HG03045 (cell line): Measurements from ENCODE around the gene G3BP2.
"Not testable (repeated sequence)": the region's sequence is repeated elsewhere in the genome, so short reads cannot be mapped to it uniquely, and the experiment has no call there.

ENCODE experiments used
- ATAC-seq: cut with Tn5 transposase; IDR thresholded peaks from one replicate; pipeline ENCODE4 v1.9.1; 2021; ENCODE audit warnings: mild to moderate bottlenecking, moderate library complexity; ENCODE audit not compliant: unreplicated experiment

G3BP2 gene

DNA sequence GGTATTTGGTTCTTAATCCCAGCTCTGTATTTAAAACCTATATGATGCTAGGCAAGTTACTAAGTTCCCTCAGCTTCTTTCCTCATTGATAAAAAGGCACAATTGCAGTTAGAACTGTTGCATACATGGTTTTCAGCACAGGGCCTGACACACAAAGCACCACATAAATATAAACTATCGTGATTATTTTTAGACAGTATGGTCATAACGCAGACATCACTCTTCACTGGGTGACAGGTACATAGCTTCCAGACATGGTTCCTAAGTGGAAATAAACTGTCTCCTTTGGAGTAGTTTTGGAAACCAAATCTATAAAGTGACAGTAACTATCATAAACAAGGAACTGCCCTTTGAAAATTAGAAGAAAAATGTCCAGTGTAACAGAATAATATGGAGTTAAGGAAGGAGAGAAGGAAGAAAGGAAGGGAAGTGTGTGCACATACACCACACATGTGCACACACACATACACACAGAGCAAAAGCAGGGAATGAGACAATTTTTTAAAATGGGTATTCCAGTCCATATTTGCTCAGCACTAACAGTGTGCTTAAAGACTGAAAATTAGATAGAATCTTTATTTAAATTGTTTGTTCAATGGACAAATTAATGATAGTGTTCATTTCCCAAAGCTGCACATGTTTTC is 12.5 kb upstream of the G3BP2 start:
- no peak for ATAC-seq

DNA sequence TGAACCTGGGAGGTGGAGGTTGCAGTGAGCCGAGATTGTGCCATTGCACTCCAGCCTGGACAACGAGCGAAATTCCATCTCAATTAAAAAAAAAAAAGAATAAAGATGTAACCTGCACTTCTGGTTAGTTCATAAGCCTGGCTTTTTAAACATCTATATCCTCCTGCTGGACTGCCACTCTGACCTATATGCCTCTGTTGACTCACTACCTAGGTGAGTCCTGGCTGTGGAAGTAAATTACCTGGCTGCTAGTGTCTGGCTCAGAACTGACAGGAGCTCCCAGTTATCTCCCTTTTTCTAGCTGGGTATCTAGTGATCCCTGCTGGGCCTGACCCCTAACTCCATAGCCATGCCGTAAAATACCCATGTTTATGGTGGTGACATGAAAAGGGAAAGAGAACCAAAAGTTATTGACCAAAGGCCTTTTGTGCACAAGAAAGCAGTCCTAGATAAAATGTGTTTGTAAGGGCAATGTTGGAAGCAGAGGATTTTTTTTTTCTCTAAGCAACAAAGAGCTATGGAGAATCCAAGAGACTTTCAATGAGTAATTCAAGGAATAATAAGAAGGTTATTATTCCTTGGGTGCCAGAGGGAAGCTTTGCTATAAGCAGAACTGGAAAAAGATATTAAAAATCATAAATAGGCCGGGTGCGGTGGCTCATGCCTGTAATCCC is 10.4 kb upstream of the G3BP2 start:
- ATAC-seq = no peak

DNA sequence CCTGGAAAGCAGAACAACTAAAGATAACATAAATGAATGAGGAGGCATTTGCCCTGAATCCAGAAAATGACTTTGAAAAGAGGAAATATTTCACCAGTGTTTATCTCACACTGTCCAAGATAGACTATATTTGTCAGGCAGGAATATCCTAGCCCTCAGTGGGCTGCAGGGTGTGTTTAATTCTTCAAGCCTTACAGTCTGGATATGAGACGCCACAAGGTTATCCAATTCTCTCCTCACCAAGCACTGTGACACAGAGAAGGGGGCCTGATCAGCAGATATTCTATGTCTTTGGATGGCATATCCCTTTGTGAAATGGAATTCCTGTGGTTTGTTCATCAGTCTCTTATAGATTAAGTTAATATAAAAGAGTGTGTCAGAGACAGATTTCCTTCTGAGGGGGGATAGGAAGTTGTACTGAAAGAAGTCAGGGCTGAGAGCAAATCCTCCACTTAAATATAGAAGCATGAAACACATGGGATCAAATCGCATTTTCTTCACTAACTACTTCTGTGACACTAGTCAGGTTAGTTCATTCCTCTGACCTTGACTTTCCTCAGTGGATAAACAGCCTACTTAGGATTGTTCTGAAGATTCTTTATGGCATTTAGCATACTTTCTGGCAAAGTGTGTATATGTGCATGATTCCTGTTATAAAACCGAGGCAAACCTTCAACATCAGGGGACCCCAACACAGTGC is 6.8 kb upstream of the G3BP2 start:
- ATAC-seq = no peak

DNA sequence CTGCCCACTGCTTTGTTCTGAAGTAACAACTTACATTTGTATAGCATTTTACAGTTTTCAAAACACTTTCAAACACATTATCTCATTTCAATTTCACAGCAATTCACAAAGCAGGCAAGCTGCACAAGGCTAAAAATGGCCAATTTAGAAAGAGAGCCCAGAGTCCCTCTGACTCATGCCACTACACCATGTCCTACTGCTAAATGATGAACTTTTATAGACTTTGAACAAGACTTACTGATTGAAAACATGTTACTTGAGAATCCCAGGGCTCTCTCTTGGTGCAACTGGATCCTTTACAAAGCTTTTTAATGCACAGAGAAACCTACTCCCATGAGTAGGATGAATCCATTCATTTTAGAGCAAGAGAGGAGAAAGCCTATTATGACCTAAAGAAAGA is 5.8 kb upstream of the G3BP2 start:
- no peak for ATAC-seq

DNA sequence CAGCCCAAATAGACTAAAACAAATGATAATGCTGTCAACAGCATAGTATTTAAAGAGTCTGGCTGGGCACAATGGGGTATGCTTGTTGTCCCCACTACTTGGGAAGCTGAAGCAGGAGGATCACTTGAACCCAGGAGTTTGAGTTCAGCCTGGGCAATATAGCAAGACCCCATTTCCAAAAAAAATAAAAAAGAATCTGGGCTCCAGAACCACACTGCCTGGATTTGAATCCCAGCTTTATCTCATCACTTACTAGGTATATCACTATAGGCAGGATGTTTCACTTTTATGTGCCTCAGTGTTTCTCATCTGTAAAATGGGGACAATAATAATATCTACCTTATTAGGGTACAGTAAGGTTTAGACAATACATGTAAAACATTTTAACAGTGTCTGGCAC is 5.3 kb upstream of the G3BP2 start:
- ATAC-seq = no peak

DNA sequence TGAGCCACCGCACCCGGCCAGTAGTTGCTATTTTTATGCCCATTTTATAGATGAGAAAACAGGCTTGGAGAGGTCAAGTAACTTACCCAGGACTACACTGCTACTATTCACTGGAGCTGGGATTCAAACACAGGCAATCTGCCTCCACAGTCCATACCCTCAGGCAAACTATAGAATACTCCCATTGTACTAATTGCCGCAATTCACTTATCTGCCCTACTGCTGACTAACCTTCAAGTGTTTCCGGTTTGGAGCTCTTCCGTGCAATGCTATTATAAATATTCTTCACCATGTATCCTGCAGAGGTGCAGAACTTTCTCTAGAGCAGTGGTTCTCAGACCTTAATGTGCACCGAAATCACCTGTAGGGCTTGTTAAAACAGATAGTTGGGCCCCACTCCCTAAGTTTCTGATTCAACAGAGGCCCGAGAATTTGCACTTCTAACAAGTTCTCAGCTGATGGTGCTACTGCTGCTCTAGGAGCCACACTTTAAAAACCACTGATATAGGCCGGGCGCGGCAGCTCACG is 1.9 kb upstream of the G3BP2 start:
- ATAC-seq = no peak

DNA sequence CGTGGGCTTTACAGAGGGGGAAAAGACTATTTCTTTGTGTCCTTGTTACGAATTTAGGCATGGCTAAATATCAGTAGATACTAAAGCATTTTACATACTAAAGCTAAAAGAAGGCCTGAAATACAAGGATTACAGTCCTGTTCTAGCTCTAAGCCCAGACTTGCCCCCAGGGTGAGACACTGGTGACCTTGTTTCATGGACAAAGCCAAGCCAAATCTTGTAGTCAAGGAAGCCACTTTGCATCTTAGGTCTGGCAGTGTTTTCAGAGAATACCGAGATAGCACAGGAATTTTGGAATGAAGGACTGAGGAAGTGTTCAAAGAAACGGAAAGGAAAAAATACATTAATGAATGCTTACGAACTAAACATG is 733 bp upstream of the G3BP2 start:
- ATAC-seq = no peak

DNA sequence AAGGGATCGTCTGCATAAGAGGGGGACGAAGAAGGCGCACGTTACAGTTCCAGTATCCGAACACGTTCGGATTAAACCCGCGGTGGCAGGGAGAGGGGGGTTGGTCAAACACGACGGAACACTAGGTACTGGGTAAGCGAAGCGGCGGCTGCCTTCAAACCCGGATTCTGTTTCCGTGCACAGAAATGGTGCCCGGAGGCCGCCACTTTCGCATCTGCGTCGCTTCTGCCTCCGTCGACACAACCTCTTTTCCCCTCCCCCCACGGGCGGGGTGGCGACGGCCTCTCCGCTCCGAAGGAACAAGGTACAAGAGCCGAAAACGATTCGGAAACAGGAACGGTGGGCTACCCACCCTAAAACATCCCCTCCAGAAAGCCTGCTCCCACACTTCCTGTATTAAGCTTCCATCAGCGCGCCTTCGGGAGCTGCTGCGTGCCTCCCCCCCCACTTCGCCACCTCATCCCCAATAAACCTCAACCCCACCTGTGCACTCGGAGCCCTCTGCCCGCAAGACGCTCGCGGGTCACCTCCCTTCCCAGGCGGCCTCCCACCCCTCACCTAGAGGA is 667 bp downstream of the G3BP2 start:
- peak; percentile 24 for ATAC-seq

DNA sequence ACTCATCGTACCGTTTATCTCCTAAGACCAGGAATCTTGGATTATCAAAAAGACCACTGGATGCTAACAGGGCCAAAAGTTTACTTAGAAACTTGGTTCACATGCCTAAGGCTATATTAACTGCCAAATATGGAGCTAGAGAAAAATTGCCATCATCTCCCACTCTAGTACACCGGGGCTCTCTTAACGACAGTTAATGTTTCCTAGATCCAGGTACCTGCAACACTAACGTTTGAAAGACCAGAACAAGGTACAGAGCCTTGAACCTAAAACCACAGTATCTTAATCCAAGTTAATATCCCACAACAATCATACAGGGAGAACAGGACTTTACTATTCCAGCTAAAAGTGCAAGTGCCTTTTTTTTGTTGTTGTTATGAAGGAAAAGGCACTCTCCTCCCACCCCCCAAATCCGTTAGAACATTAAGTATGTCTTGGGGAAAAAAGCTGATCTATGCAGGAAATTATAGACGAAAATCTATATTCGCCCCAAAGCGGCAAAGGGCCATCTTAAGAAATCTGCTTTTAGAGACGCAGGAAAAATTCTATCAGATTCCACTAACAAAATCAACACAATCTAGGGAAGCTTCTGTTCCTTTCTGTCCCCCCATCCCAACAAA is 1.3 kb downstream of the G3BP2 start:
- ATAC-seq = no peak

DNA sequence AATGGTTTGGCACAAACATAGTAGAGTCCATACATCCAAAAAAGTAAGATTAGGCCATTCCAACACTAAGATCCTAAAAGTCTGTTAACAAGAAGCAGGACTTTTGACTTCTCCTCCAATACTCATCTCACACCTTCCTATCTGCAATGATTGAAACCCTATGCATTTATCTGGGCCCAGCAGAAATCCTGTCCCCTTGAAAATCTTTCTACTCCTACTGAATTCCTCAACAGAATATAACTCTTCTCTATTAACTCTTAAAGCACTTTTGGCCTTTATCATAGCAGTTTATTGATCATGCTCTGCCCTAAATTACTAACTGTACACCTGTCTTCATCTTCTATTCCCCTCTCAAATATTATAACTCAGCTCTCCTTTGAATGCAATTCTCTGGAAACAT is 4.6 kb downstream of the G3BP2 start:
- ATAC-seq = no peak

DNA sequence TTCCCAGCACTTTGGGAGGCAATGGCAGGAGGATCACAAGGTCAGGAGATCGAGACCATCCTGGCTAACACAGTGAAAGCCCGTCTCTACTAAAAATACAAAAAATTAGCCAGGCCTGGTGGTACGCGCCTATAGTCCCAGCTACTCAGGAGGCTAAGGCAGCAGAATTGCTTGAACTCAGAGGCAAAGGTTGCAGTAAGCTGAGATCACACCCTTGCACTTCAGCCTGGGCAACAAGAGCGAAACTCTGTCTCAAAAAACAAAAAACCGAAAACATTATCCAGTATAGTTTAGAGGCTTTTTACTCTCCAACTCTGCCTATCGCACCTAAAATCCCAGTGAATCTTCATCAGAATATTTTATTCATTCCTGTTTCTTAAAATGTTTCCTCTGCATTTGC is 5.6 kb downstream of the G3BP2 start:
- ATAC-seq = not testable (repeated sequence)

DNA sequence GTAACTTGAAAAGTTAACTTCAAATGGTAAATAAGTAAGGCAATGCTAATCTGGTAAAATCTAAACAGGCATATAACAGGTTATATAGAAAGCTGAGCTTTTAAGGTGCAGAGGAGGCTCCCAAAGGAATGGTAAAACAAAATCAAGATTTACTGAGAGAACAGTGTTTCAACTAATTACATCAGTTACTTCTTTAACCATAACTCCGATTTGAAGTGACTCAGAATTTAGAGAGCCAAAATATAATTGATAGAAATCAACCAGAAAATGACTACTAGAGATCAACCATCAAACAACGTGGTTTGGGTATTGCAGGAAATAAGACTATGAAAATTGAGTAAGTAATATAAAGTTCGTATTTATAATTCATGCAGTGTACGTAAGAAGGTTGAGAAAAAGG is 6.9 kb downstream of the G3BP2 start:
- ATAC-seq = no peak

DNA sequence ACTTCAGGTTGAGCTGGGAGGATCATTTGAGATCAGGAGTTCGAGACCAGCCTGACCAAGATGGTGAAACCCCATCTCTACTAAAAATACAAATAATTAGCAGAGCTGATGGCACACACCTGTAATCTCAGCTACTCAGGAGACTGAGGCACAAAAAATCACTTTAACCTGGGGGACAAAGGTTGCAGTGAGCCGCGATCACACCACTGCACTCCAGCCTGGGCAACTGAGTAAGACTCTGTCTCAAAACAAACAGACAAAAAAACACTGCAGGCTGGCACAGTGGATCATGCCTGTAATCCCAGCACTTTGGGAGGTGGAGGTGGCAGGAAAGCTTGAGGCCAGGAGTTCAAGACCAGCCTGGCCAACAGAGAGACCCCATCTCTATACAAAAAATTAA is 8.6 kb downstream of the G3BP2 start:
- not testable (repeated sequence) for ATAC-seq

DNA sequence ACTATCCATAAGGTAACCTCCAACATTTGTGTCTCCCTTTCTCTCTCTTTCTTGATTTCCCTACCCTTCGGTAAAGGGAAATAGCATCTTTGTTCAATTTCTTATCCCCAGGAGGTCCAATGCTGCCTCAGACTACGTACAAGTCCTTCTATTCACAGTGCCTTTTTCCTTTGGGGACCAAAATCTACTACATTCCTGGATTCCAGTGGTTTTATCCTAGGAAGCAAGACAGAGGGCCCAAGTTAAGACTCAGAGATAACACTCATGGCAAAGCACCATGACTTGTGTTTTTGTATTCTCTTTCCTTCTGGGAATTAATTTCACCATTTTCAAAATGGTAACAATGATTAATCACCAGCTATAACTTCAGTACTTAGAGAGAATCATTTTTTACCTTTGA is 10.6 kb downstream of the G3BP2 start:
- no peak for ATAC-seq

DNA sequence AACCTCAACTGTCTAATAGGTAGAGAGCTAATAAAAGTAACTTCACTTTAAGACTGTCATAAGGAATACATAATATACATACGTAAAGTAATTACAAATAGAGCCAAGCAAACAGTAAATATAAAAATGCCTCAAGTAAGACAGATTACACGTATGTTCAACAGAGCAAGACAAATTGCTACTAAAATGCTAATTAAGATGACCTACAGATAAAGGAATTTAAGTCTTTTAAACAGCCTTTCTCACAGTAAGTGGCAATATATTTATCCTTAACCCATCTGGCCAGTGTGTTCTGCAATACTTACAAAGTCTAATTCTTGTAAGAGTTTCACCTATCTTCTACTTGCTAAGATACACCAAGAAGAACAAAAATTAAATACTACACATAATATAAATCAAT is 12.7 kb downstream of the G3BP2 start:
- ATAC-seq = no peak

DNA sequence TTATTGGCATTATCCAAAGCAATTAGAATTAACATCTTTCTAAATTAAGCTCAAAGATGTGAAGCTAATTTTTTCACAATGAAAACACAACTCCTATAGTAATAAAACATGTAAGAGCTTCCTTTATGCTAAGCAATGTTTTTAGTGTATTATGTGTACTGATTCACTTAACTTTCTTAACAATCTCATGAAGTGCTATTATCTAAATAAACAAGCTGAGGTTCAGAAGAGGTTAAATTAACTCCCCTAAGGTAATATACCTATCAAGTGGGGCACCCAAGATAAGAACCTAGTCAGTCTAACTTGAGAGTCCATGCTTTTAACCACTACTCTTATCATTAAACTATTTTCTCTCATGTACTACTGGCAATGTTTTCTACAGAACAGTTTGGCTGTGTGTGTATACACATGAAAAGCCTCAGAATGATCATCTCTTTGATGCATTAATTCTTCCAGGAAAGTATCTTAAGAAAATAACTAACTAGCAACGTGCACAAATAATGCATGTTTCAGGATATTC is 13.6 kb downstream of the G3BP2 start:
- no peak for ATAC-seq

DNA sequence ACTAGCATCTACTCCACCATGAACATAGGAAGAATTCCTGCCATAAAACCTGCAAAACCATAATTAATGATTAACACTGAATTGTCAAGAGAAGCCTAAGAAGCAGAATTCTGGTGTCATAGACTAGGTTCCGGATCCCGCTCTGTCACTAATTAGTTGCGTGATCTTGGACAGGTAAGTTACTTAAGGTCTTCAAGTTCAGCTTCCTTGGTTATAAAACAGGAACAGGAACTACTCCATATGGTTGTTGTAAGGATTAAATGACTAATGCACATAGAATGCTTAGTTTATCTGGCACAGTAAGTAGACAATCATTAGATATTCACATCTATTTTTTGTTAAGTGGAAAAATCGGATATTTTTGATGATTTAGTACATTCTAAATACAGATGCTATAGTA is 14.3 kb downstream of the G3BP2 start:
- ATAC-seq = no peak

DNA sequence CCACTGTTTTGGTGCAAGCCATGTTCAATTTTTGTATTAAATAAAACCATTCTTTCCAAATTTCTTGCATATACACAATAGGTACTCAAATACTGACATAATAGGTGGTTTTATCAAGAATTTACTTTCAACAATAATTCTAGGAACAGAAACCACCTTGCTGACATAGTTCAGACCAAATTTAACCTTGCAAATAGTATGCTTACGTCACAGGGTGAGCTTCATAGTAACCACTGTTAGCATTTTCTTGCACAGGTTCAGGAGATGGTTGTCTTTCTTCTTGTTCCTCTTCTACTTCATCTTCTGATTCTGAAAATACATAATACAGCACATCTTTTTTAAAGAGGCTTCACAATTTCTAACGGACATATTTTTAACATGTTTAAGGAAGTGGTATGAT is 17.6 kb downstream of the G3BP2 start:
- ATAC-seq = no peak

DNA sequence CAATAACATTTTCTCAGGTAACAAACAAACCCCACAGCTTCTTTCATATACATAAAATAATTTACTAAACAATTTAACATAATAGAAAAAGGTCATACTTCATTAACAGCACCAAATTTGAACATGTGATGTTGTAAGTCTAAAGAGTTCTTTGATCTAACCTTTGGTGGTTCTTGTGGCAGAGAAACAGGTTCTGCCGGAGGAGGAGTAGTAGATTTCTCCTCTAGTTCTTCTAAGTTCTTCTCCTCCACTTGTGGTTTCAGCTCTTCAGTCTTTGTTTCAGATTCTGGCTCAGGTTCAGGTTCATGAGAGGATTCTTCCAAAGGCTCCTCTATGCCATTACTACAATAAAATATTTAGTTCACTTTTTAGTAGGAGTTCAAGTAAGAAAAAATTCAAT is 18.3 kb downstream of the G3BP2 start:
- no peak for ATAC-seq

DNA sequence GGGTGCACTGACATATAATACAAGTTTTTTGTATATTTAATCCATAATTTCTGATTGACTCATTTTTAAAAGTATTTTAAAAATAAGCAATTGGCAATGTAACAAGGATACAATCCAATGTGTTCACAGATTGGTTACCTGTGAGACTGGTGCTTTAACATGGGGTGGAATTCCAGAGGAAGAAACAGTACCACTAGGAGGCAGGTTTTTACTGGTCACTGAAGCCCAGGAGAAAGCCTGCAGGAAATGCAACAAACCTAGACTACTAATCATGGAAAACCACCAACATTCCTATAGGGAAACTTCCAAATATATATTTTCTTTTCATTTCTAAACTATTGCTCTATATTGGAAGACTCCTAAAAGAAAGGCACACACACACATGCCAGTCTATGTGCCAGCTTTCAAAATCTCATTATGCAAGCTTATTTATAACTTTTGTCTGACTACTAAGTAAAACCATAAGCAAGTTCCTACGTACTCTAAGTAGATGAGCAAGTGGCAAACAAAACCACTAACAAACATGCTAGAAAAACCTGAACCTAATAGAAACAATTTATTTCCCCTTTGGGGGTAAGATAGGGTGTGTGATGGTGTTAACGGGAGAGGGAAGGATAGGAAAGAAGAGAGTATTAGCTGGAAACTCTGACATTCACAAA is 19.2 kb downstream of the G3BP2 start:
- ATAC-seq = no peak

DNA sequence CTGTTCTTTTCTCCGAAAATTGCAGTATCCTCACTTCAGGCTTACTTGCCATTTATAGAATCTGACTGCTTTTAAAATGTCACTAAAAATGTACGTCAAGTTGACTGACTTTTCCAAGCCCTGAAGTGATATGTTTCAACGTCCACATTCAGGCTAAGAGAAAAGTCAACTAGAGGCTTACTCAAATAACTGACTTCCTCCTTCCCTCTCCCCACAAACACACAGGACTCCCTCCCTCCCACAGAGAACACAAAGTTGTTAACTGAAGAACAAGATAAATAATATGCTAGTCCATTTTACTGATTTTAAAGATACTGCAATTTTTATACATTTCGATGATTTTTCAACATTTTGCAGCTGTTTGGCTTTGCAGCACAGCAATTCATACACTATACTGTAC is 29.1 kb downstream of the G3BP2 start:
- ATAC-seq = no peak
